NCI-H510A (cell line): ENCODE data around the gene IFNG-AS1.
A peak's percentile ranks its signal among the peaks of the same experiment; 100 is the strongest.

Source experiments
- DNase-seq: peaks from one replicate; lab custom pipeline; 2025; lab: John Stamatoyannopoulos, UW

The IFNG-AS1 gene

GRCh38 chr12:67989184-67989920 lies at the start of gene IFNG-AS1:
Gene IFNG-AS1 (plus strand): TSS chr12:67989447.
- no peak for DNase-seq

- DNase-seq = no peak
Measured at GRCh38 chr12:67939611-67940010, 49.6 kb upstream of the IFNG-AS1 start.

GRCh38 chr12:67940780-67941243 lies 48.4 kb upstream of the IFNG-AS1 start:
- DNase-seq = no peak

- no peak for DNase-seq
Measured at GRCh38 chr12:67942724-67943123, 46.5 kb upstream of the IFNG-AS1 start.

- peak; percentile 49 for DNase-seq
Measured at GRCh38 chr12:67943141-67943892, 45.9 kb upstream of the IFNG-AS1 start.

- no peak for DNase-seq
Measured at GRCh38 chr12:67944093-67944492, 45.2 kb upstream of the IFNG-AS1 start.

GRCh38 chr12:67952787-67953186 lies 36.5 kb upstream of the IFNG-AS1 start:
- DNase-seq = no peak

- peak; percentile 9 for DNase-seq
Measured at GRCh38 chr12:67957383-67957782, 31.9 kb upstream of the IFNG-AS1 start.

- DNase-seq = no peak
Measured at GRCh38 chr12:67958187-67958586, 31.1 kb upstream of the IFNG-AS1 start.

- no peak for DNase-seq
Measured at GRCh38 chr12:67964456-67964855, 24.8 kb upstream of the IFNG-AS1 start.

- DNase-seq = no peak
Measured at GRCh38 chr12:67966560-67966959, 22.7 kb upstream of the IFNG-AS1 start.

GRCh38 chr12:67968321-67968720 lies 20.9 kb upstream of the IFNG-AS1 start:
- no peak for DNase-seq

GRCh38 chr12:67968725-67969124 lies 20.5 kb upstream of the IFNG-AS1 start:
- no peak for DNase-seq

- DNase-seq = no peak
Measured at GRCh38 chr12:67969134-67969802, 20.0 kb upstream of the IFNG-AS1 start.

- no peak for DNase-seq
Measured at GRCh38 chr12:67977668-67978067, 11.6 kb upstream of the IFNG-AS1 start.

GRCh38 chr12:67980391-67980790 lies 8.9 kb upstream of the IFNG-AS1 start:
- DNase-seq = no peak

- DNase-seq = no peak
Measured at GRCh38 chr12:67981287-67982162, 7.7 kb upstream of the IFNG-AS1 start.

- DNase-seq = no peak
Measured at GRCh38 chr12:67982164-67982563, 7.1 kb upstream of the IFNG-AS1 start.

GRCh38 chr12:67986632-67987031 lies 2.6 kb upstream of the IFNG-AS1 start:
- no peak for DNase-seq

GRCh38 chr12:67988601-67989021 lies 636 bp upstream of the IFNG-AS1 start:
- no peak for DNase-seq

GRCh38 chr12:67991158-67991557 lies 1.9 kb downstream of the IFNG-AS1 start:
- DNase-seq = no peak

- no peak for DNase-seq
Measured at GRCh38 chr12:67993143-67993542, 3.9 kb downstream of the IFNG-AS1 start.
